HEK293T (cell line): ENCODE measurements around the gene CBR3.

Source experiments
- CTCF ChIA-PET: fragments of 350-600 bp; formaldehyde crosslinking; extraction: SDS; loops from one replicate; lab custom pipeline; 2021; ENCODE audit warnings: antibody characterized with exemption, inconsistent platforms; lab: Yijun Ruan, JAX
- POLR2A ChIA-PET: fragments of 350-600 bp; formaldehyde crosslinking; extraction: SDS; loops from one replicate; lab custom pipeline; 2020; ENCODE audit warnings: antibody characterized with exemption, inconsistent platforms; lab: Yijun Ruan, JAX
- DNase-seq: peaks from one replicate; pipeline ENCODE4 v3.0.0; 2012; ENCODE audit warnings: mixed read lengths; ENCODE audit errors: extremely low spot score
- ARNT ChIP-seq: fragments of 450-650 bp; IDR thresholded peaks from 2 replicates; pipeline ENCODE4 v1.6.1; 2017; ENCODE audit warnings: mild to moderate bottlenecking
- BHLHE40 ChIP-seq: fragments of 450-650 bp; IDR thresholded peaks from 2 replicates; pipeline ENCODE4 v1.6.1; 2016; ENCODE audit warnings: mild to moderate bottlenecking, moderate library complexity, borderline replicate concordance
- CTBP1 ChIP-seq: fragments of 450-650 bp; IDR thresholded peaks from 2 replicates; pipeline ENCODE4 v1.6.1; 2016; ENCODE audit warnings: borderline replicate concordance
- ELF4 ChIP-seq: fragments of 450-650 bp; IDR thresholded peaks from 2 replicates; pipeline ENCODE4 v1.6.1; 2017; ENCODE audit warnings: antibody characterized with exemption
- FOXA1 ChIP-seq: fragments of 450-650 bp; IDR thresholded peaks from 2 replicates; pipeline ENCODE4 v1.6.1; 2016; ENCODE audit warnings: mild to moderate bottlenecking
- FOXK2 ChIP-seq: fragments of 450-650 bp; IDR thresholded peaks from 2 replicates; pipeline ENCODE4 v1.6.1; 2016; ENCODE audit warnings: mild to moderate bottlenecking
- FOXM1 ChIP-seq: fragments of 450-650 bp; IDR thresholded peaks from 2 replicates; pipeline ENCODE4 v1.6.1; 2017; ENCODE audit warnings: mild to moderate bottlenecking, borderline replicate concordance
- HDGF ChIP-seq: fragments of 450-650 bp; IDR thresholded peaks from 2 replicates; pipeline ENCODE4 v1.6.1; 2017; ENCODE audit warnings: antibody characterized with exemption, borderline replicate concordance
- L3MBTL2 ChIP-seq: fragments of 450-650 bp; conservative IDR thresholded peaks from 2 replicates; pipeline ENCODE4 v1.6.1; 2016; ENCODE audit warnings: mild to moderate bottlenecking
- LEF1 ChIP-seq: fragments of 450-650 bp; IDR thresholded peaks from 2 replicates; pipeline ENCODE4 v1.6.1; 2017; ENCODE audit warnings: mild to moderate bottlenecking, borderline replicate concordance
- NFRKB ChIP-seq: fragments of 450-650 bp; IDR thresholded peaks from 2 replicates; pipeline ENCODE4 v1.6.1; 2016; ENCODE audit warnings: mild to moderate bottlenecking, moderate library complexity
- PKNOX1 ChIP-seq: fragments of 450-650 bp; IDR thresholded peaks from 2 replicates; pipeline ENCODE4 v1.6.1; 2016
- SP1 ChIP-seq: fragments of 450-650 bp; IDR thresholded peaks from 2 replicates; pipeline ENCODE4 v1.6.1; 2017
- SUZ12 ChIP-seq: fragments of 450-650 bp; IDR thresholded peaks from 2 replicates; pipeline ENCODE4 v1.6.1; 2016; ENCODE audit warnings: mild to moderate bottlenecking
- TARDBP ChIP-seq: fragments of 450-650 bp; IDR thresholded peaks from 2 replicates; pipeline ENCODE4 v1.6.1; 2016
- ZNF384 ChIP-seq: fragments of 450-650 bp; IDR thresholded peaks from 2 replicates; pipeline ENCODE4 v1.6.1; 2016

Gene CBR3

GRCh38 chr21:36166705-36167104, 31.8 kb downstream of the CBR3 start:
- no peak for DNase-seq
- CTCF ChIA-PET, result no interaction called here
- POLR2A ChIA-PET, result no interaction called here
- TF ChIP-seq ELF4 (no peak), PKNOX1 (peak; percentile 81)

GRCh38 chr21:36167541-36167940, 32.7 kb downstream of the CBR3 start:
- CTCF ChIA-PET, result no interaction called here
- TF ChIP-seq LEF1 (no peak), ARNT (no peak), ELF4 (no peak), BHLHE40 (no peak)
- no peak for DNase-seq
- POLR2A ChIA-PET, result no interaction called here

GRCh38 chr21:36169470-36170128, 34.7 kb downstream of the CBR3 start:
- no peak for TF ChIP-seq HDGF
- TF ChIP-seq L3MBTL2, result no peak
- no peak for TF ChIP-seq FOXK2
- TF ChIP-seq NFRKB, result no peak
- no peak for TF ChIP-seq BHLHE40
- TF ChIP-seq ZNF384, result no peak
- TF ChIP-seq FOXA1, result no peak
- TF ChIP-seq ELF4, result no peak
- no peak for TF ChIP-seq LEF1
- no peak for TF ChIP-seq SP1
- POLR2A ChIA-PET, result interaction anchor here (1.5 kb wide), 1 partner anchor 10 kb away, joined by 3 read pairs; no protein-coding TSS in a partner anchor

GRCh38 chr21:36170823-36171222, 35.9 kb downstream of the CBR3 start:
- CTCF ChIA-PET, result interaction anchor here (1.5 kb wide), 1 partner anchor 31 kb away, joined by 4 read pairs; no protein-coding TSS in a partner anchor
- DNase-seq, result no peak
- TF ChIP-seq SP1 (no peak), PKNOX1 (no peak), SUZ12 (no peak), L3MBTL2 (no peak), ZNF384 (no peak), BHLHE40 (no peak), ELF4 (no peak), CTBP1 (no peak), ARNT (no peak), FOXK2 (no peak)

More at GRCh38 chr21:36169470-36170128, 34.7 kb downstream of the CBR3 start:
- no peak for DNase-seq
- CTCF ChIA-PET, result interaction anchor here (1.5 kb wide), 1 partner anchor 33 kb away, joined by 4 read pairs; no protein-coding TSS in a partner anchor

DNA sequence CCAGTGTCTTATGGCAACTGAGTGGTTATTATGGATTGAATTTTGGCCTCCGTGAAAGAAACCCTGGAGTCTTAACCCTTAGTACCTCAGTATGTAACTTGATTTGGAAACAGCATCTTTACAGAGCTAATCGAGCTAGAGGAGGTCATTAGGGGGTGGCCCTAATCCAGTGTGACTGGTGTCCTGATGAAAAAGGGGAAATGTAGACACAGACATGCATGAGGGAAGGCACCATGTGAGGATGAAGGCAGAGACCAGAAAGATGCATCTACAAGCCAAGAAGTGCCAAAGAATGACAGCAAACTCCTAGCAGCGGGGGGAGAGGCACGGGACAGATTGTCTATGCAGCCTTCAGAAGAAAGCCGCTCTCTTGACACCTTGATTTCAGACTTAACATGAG, 36.5 kb downstream of the CBR3 start:
- ChIA-PET CTCF (interaction anchor here (1.5 kb wide), 1 partner anchor 31 kb away, joined by 4 read pairs; no protein-coding TSS in a partner anchor), POLR2A (no interaction called here)
- no peak for DNase-seq
- TF ChIP-seq FOXA1 (no peak), SUZ12 (no peak), PKNOX1 (no peak), BHLHE40 (no peak), ARNT (no peak)

More at GRCh38 chr21:36170823-36171222, 35.9 kb downstream of the CBR3 start:
- POLR2A ChIA-PET, result no interaction called here

GRCh38 chr21:36171741-36172331, 37.0 kb downstream of the CBR3 start:
- CTCF ChIA-PET, result no interaction called here
- TF ChIP-seq PKNOX1 (no peak), L3MBTL2 (no peak), NFRKB (no peak), CTBP1 (no peak), ZNF384 (no peak), ARNT (no peak), FOXM1 (no peak), FOXK2 (no peak), SP1 (no peak), TARDBP (no peak), BHLHE40 (no peak)
- no peak for DNase-seq
- POLR2A ChIA-PET, result no interaction called here
